Caco-2 (cell line): ENCODE measurements around the gene HES4. TPM values are rescaled to one million over a fixed set of nuclear protein-coding genes. Genes with fewer than 3 reads are reported as not detected.

ENCODE experiments used
- BruUV-seq: library from RNA; stranded (reverse); fragments of 400-500 nt; replicated peaks from 2 replicates; lab custom pipeline; 2021; lab: Mats Ljungman, UMichigan
- CTCF ChIA-PET: fragments of 300-600 bp; sonication (Branson Sonifier 250); formaldehyde crosslinking; loops from one replicate; lab custom pipeline; 2022; ENCODE audit warnings: antibody characterized with exemption; lab: Charles Lee
- POLR2A ChIA-PET: fragments of 300-600 bp; sonication (Branson Sonifier 250); formaldehyde crosslinking; loops from one replicate; lab custom pipeline; 2022; ENCODE audit warnings: antibody characterized with exemption; lab: Charles Lee
- DNase-seq, 2 experiments: peaks; one replicate each; pipeline versions ENCODE4 v3.0.0 to v3.0.0-alpha.2; 2020 to 2022
- H3K27me3 ChIP-seq: replicated peaks from 2 replicates; pipeline ENCODE4 v1.6.0; 2011; ENCODE audit warnings: low read length; ENCODE audit not compliant: control insufficient read depth, insufficient read depth
- H3K36me3 ChIP-seq: 2 replicates; pipeline ENCODE4 v1.5.1; 2011; ENCODE audit warnings: low read length; ENCODE audit not compliant: control insufficient read depth, insufficient read depth
- H3K4me1 ChIP-seq: fragments of 250-450 bp; sonication (Bioruptor Pico); 2 replicates; pipeline ENCODE4 v1.5.1; 2020; ENCODE audit warnings: mild to moderate bottlenecking
- H3K4me3 ChIP-seq: 2 replicates; pipeline ENCODE4 v1.5.1; 2011; ENCODE audit warnings: low read depth, mild to moderate bottlenecking, control low read depth, low read length
- H3K9me3 ChIP-seq: fragments of 250-450 bp; sonication (Bioruptor Pico); 2 replicates; pipeline ENCODE4 v1.5.1; 2020; ENCODE audit warnings: mild to moderate bottlenecking, moderate library complexity
- H3K27ac Mint-ChIP-seq: one replicate; pipeline ENCODE4 v1.8.0; 2022; ENCODE audit warnings: mixed read lengths; ENCODE audit not compliant: unreplicated experiment
- H3K27me3 Mint-ChIP-seq: one replicate; pipeline ENCODE4 v1.8.0; 2022; ENCODE audit warnings: mixed read lengths; ENCODE audit not compliant: insufficient read depth, unreplicated experiment
- H3K36me3 Mint-ChIP-seq: one replicate; pipeline ENCODE4 v1.8.0; 2022; ENCODE audit warnings: mild to moderate bottlenecking, mixed read lengths; ENCODE audit not compliant: insufficient read depth, unreplicated experiment
- H3K4me1 Mint-ChIP-seq: one replicate; pipeline ENCODE4 v1.8.0; 2022; ENCODE audit warnings: low read depth, mixed read lengths; ENCODE audit not compliant: unreplicated experiment
- H3K4me3 Mint-ChIP-seq: one replicate; pipeline ENCODE4 v1.8.0; 2022; ENCODE audit warnings: mild to moderate bottlenecking, moderate library complexity, mixed read lengths; ENCODE audit not compliant: unreplicated experiment
- H3K9me3 Mint-ChIP-seq: one replicate; pipeline ENCODE4 v1.8.0; 2022; ENCODE audit warnings: mixed read lengths; ENCODE audit not compliant: unreplicated experiment
- intact Hi-C: fragments of 100-400 bp; cut with micrococcal nuclease; formaldehyde crosslinking; loops from one replicate; pipeline ENCODE4 v1.10.0; 2022; ENCODE audit not compliant: unreplicated experiment
- total RNA-seq: library from RNA; stranded (reverse); gene quantifications from 2 replicates; pipeline ENCODE4 v1.2.3, GENCODE V29; 2022
- TF ChIP-seq, protein P1 (sequence below), 2 experiments: fragments of 200-600 bp in 1 of 2; IDR thresholded peaks; 1 replicate in 1 of 2; 2 replicates in 1 of 2; pipeline versions ENCODE4 v1.5.1 to v1.8.0; 2011 to 2022; ENCODE audit warnings: antibody characterized with exemption in 1 of 2, control low read depth in 1 of 2, inconsistent platforms in 1 of 2, low read depth in 1 of 2, low read length in 1 of 2, mild to moderate bottlenecking in 1 of 2, moderate library complexity in 1 of 2; ENCODE audit not compliant: insufficient read depth in 1 of 2, severe bottlenecking in 1 of 2, unreplicated experiment in 1 of 2

Gene HES4
- total RNA-seq, 1 experiment from 2014 or later: 53.8 TPM

DNA sequence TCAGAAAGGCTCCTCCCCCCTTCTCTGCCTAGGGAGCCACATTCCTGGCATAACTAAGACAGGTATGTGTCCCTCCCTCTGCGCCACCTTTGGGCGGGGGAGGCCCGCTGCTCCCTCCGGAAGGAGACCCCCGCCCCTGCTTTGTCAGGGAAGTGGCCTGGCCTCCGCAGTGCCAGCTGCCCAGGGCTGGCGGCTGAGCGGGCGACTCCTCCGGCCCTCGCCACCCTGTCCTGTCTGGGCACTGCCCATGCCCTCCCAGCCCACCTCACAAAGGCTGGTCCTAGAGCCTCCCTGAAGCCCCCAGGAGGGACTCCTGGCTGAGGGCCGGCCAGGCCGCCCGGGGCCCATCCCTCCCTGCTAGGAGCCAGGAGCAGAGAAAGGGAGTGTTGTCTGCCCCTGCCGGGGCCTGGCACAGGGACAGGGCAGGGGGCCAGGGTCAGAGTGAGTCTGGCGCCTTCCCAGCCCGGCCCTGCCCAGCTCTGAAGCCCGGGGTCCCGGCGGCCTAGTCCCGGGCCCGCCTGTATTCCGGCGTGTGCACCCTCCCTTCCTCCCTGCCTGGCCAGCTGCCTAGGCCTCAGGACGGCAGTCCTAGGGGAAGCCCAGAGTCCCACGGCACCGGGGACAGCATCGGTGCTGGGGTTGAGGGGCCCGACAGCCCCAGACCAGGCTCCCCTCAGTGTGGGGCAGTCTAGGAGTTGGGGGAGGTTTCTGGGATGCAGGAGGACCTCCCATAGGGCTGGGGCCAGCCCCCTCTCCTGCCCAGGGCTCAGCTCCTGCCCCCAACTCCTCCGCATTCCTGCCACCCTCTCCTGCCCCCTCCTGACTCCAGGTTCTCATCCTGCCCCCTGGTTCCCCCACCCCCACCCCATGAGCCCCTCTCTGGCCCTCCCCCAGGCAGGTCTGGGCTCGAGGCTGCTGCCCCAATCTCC, 25.1 kb upstream of the HES4 start:
- ChIA-PET POLR2A (interaction anchor here (0.6 to 0.8 kb wide), 2 partner anchors 34 to 41 kb away, joined by 3 to 8 read pairs; no protein-coding TSS in a partner anchor), CTCF (no interaction called here)
- Mint-ChIP-seq H3K36me3 (peaks cover 41% of the 10 kb centered on the region), H3K4me3 (peak overlapping the region; percentile 56), H3K27me3 (no peaks in the 10 kb centered on the region), H3K27ac (peak overlapping the region; percentile 84), H3K4me1 (peaks cover 13% of the 10 kb centered on the region), H3K9me3 (no peaks in the 10 kb centered on the region)
- Histone ChIP-seq H3K36me3 (peaks cover 3% of the 10 kb centered on the region; the same call in 1 of the 2 replicates), H3K27me3 (no peaks in the 10 kb centered on the region), H3K4me1 (peaks cover 41% of the 10 kb centered on the region), H3K9me3 (no peaks in the 10 kb centered on the region), H3K4me3 (no peak overlapping the region)
- intact Hi-C loops: no loop called here
- TF ChIP-seq, protein P1, sequence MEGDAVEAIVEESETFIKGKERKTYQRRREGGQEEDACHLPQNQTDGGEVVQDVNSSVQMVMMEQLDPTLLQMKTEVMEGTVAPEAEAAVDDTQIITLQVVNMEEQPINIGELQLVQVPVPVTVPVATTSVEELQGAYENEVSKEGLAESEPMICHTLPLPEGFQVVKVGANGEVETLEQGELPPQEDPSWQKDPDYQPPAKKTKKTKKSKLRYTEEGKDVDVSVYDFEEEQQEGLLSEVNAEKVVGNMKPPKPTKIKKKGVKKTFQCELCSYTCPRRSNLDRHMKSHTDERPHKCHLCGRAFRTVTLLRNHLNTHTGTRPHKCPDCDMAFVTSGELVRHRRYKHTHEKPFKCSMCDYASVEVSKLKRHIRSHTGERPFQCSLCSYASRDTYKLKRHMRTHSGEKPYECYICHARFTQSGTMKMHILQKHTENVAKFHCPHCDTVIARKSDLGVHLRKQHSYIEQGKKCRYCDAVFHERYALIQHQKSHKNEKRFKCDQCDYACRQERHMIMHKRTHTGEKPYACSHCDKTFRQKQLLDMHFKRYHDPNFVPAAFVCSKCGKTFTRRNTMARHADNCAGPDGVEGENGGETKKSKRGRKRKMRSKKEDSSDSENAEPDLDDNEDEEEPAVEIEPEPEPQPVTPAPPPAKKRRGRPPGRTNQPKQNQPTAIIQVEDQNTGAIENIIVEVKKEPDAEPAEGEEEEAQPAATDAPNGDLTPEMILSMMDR (IDR thresholded peaks at IDR 0.05; ENCODE audit: insufficient read depth in 1 of 2, low read depth in 1 of 2, low read length in 1 of 2, severe bottlenecking in 1 of 2, unreplicated experiment in 1 of 2): no peak
- BruUV-seq: no TSS peak
- peak; percentile 87 to 92 for DNase-seq

DNA sequence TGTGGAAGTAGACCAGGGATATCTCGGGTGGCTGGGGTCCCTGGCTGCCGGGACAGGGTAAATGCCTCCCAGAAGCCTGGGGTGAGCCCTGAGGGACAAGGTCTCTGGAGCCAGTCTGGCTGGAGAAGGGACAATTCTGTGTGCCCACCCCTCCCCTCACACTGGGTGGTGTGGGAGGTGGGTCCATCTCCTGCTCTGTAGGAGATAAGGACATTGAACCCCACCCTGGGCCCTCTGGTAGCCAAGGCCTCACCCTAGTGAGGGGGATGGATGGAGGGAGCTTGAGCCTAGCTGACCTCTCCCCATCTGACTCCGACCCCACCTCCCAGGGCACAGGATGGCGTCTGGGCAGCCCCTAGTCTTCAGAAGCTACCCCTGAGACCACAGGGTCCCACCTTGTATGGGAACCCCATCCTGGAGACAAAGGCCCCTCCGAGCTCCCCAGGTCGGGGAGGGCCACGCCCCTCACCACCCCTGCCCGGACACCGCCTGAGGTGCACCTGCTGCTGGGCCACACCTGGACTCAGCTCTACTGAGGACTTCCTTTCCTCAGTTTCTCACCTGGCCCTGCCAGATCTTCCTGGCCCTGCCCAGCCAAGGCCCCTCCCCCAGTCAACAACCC, 24.4 kb upstream of the HES4 start:
- Histone ChIP-seq H3K9me3 (no peaks in the 10 kb centered on the region), H3K27me3 (no peaks in the 10 kb centered on the region), H3K4me3 (no peak overlapping the region), H3K36me3 (peaks cover 3% of the 10 kb centered on the region; the same call in 1 of the 2 replicates), H3K4me1 (peaks cover 41% of the 10 kb centered on the region)
- no peak for DNase-seq
- no TSS peak for BruUV-seq
- H3K4me1 Mint-ChIP-seq: peaks cover 13% of the 10 kb centered on the region
- intact Hi-C loops: no loop called here
- peak overlapping the region; percentile 56 for H3K4me3 Mint-ChIP-seq
- peak overlapping the region; percentile 84 for H3K27ac Mint-ChIP-seq
- H3K27me3 Mint-ChIP-seq: no peaks in the 10 kb centered on the region
- no peaks in the 10 kb centered on the region for H3K9me3 Mint-ChIP-seq
- H3K36me3 Mint-ChIP-seq: peaks cover 41% of the 10 kb centered on the region
- ChIA-PET CTCF (no interaction called here), POLR2A (interaction anchor here (0.8 kb wide), 1 partner anchor 35 kb away, joined by 3 read pairs; no protein-coding TSS in a partner anchor)
- TF ChIP-seq, protein P1 (IDR thresholded peaks at IDR 0.05; ENCODE audit: insufficient read depth in 1 of 2, low read depth in 1 of 2, low read length in 1 of 2, severe bottlenecking in 1 of 2, unreplicated experiment in 1 of 2): no peak

DNA sequence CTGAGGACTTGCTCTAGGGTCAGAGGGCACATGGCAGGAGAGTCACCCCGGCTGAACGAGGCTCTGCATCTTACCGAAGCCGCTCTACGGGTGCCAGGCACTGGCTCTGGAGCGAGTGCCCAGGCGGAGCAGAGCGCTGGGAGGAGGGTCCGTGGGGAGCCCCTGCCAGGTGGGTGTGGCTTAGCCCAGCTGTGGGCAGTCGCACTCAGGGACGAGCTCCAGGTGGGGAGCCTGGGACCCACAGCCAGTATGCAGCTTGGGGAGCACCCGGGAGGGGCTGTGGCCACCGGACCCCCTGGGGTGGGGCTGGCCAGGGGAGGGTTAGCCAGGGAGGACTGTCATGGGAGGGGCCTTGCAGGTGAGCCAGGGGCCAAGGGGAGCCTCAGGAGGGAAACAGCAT, 23.8 kb upstream of the HES4 start:
- Mint-ChIP-seq H3K4me3 (no peak overlapping the region), H3K27ac (peak overlapping the region; percentile 84), H3K36me3 (peaks cover 41% of the 10 kb centered on the region), H3K4me1 (peaks cover 13% of the 10 kb centered on the region), H3K27me3 (no peaks in the 10 kb centered on the region), H3K9me3 (no peaks in the 10 kb centered on the region)
- no peak for DNase-seq
- POLR2A ChIA-PET: interaction anchor here (1.4 kb wide), 1 partner anchor 17 kb away, joined by 3 read pairs; no protein-coding TSS in a partner anchor
- Histone ChIP-seq H3K4me3 (no peak overlapping the region), H3K9me3 (no peaks in the 10 kb centered on the region), H3K4me1 (peaks cover 45% of the 10 kb centered on the region), H3K27me3 (no peaks in the 10 kb centered on the region), H3K36me3 (peaks cover 3% of the 10 kb centered on the region; the same call in 1 of the 2 replicates)
- CTCF ChIA-PET: no interaction called here
- TF ChIP-seq, protein P1 (IDR thresholded peaks at IDR 0.05; ENCODE audit: insufficient read depth in 1 of 2, low read depth in 1 of 2, low read length in 1 of 2, severe bottlenecking in 1 of 2, unreplicated experiment in 1 of 2): no peak
- intact Hi-C loops: no loop called here
- BruUV-seq: no TSS peak
